HK-2 (cell line): ENCODE measurements around the gene TMEM255B.

Experiments
- DNase-seq: peaks from one replicate; pipeline ENCODE4 v3.0.0-alpha.2; 2018; ENCODE audit not compliant: unreplicated experiment

Gene TMEM255B

GRCh38 chr13:113804017-113804702 is 45.1 kb downstream of the TMEM255B start:
- peak; percentile 39 for DNase-seq

GRCh38 chr13:113804703-113805430 is 45.8 kb downstream of the TMEM255B start:
- no peak for DNase-seq

- DNase-seq: no peak
Observed at GRCh38 chr13:113805431-113806103, 46.5 kb downstream of the TMEM255B start.

GRCh38 chr13:113806104-113806471 is 47.1 kb downstream of the TMEM255B start:
- no peak for DNase-seq

GRCh38 chr13:113806526-113806925 is 47.5 kb downstream of the TMEM255B start:
- no peak for DNase-seq

- no peak for DNase-seq
Observed at GRCh38 chr13:113808058-113808834, 49.2 kb downstream of the TMEM255B start.

GRCh38 chr13:113809934-113810333 is 50.9 kb downstream of the TMEM255B start:
- no peak for DNase-seq

GRCh38 chr13:113810640-113811039 is 51.6 kb downstream of the TMEM255B start:
- no peak for DNase-seq

GRCh38 chr13:113811081-113811928 is 52.3 kb downstream of the TMEM255B start:
- no peak for DNase-seq

GRCh38 chr13:113812178-113813040 is 53.4 kb downstream of the TMEM255B start:
- DNase-seq: no peak

GRCh38 chr13:113813070-113813748 is 54.2 kb downstream of the TMEM255B start:
- no peak for DNase-seq

GRCh38 chr13:113813749-113814434 is 54.9 kb downstream of the TMEM255B start:
- peak; percentile 70 for DNase-seq

GRCh38 chr13:113814435-113814821 is 55.4 kb downstream of the TMEM255B start:
- DNase-seq: peak; percentile 66

GRCh38 chr13:113815151-113816058 is 56.4 kb downstream of the TMEM255B start:
- DNase-seq: no peak

GRCh38 chr13:113816254-113816929 is 57.4 kb downstream of the TMEM255B start:
- no peak for DNase-seq

GRCh38 chr13:113816946-113817859 is 58.2 kb downstream of the TMEM255B start:
- DNase-seq: peak; percentile 69
